K562 (cell line): Measurements from ENCODE around the gene SLMAP. TPM values are rescaled to one million over a fixed set of nuclear protein-coding genes. Genes with fewer than 3 reads are reported as not detected.

ENCODE experiments used
- BRCA1 ChIP-seq, 2 experiments: fragments of 450-650 bp in 1 of 2; sonication (generic) in 1 of 2; formaldehyde crosslinking in 1 of 2; IDR thresholded peaks; 2 replicates each; pipeline versions ENCODE4 v1.5.0 to v1.6.1; 2017 to 2020; ENCODE audit warnings: mild to moderate bottlenecking in 1 of 2, missing genetic modification reagents in 1 of 2
- CC2D1A ChIP-seq: fragments of 450-650 bp; IDR thresholded peaks from 2 replicates; pipeline ENCODE4 v1.6.1; 2017; ENCODE audit warnings: mild to moderate bottlenecking
- CXXC5 ChIP-seq: fragments of 250-450 bp; sonication (Bioruptor Pico); IDR thresholded peaks from 2 replicates; pipeline ENCODE4 v1.8.0; 2022; ENCODE audit warnings: inconsistent platforms, mild to moderate bottlenecking, moderate library complexity
- GABPA ChIP-seq: fragments of 200-800 bp; sonication (Bioruptor generic); conservative IDR thresholded peaks from 2 replicates; pipeline ENCODE4 v1.6.1; 2016; ENCODE audit warnings: low read depth, missing genetic modification characterization, missing compliant biosample characterization
- GABPB2 ChIP-seq: fragments of 250-450 bp; sonication (Bioruptor Pico); conservative IDR thresholded peaks from 2 replicates; pipeline ENCODE4 v1.5.1; 2021; ENCODE audit warnings: mild to moderate bottlenecking
- JUN ChIP-seq, 2 experiments: sonication (generic) in 1 of 2; formaldehyde crosslinking in 1 of 2; IDR thresholded peaks; 2 replicates each; pipeline versions ENCODE4 v1.6.1 to v1.8.0; 2012 to 2022; ENCODE audit warnings: borderline replicate concordance in 2 of 2, mild to moderate bottlenecking in 2 of 2, improper control_type of control experiment in 1 of 2, low read depth in 1 of 2, low read length in 1 of 2, missing genetic modification reagents in 1 of 2
- PHB ChIP-seq: fragments of 250-450 bp; sonication (Bioruptor Pico); IDR thresholded peaks from 2 replicates; pipeline ENCODE4 v1.5.0; 2021
- PHF21A ChIP-seq: fragments of 450-650 bp; IDR thresholded peaks from 2 replicates; pipeline ENCODE4 v1.6.1; 2017; ENCODE audit warnings: low read depth, borderline replicate concordance
- RAD51 ChIP-seq: fragments of 450-650 bp; IDR thresholded peaks from 2 replicates; pipeline ENCODE4 v1.7.1; 2016; ENCODE audit warnings: low read depth, mild to moderate bottlenecking, borderline replicate concordance
- RNF2 ChIP-seq: sonication (generic); IDR thresholded peaks from 2 replicates; pipeline ENCODE4 v1.6.1; 2016
- TBP ChIP-seq: optimal IDR thresholded peaks from 2 replicates; pipeline ENCODE3; 2011; ENCODE audit warnings: low read depth, low read length, improper control_type of control experiment
- TCF3 ChIP-seq: sonication (generic); formaldehyde crosslinking; IDR thresholded peaks from 2 replicates; pipeline ENCODE4 v1.4.0; 2020; ENCODE audit warnings: mild to moderate bottlenecking, missing genetic modification reagents
- TSC22D4 ChIP-seq: fragments of 450-650 bp; IDR thresholded peaks from 2 replicates; pipeline ENCODE4 v1.6.1; 2016; ENCODE audit warnings: missing genetic modification characterization, missing biosample characterization, control low read depth
- WHSC1 ChIP-seq: IDR thresholded peaks from one replicate; pipeline ENCODE4 v1.6.1; 2012; ENCODE audit warnings: low read length, control low read depth, inconsistent platforms
- XRCC3 ChIP-seq: fragments of 450-650 bp; IDR thresholded peaks from 2 replicates; pipeline ENCODE4 v1.6.1; 2017; ENCODE audit warnings: mild to moderate bottlenecking, moderate library complexity
- ZFP36 ChIP-seq: fragments of 150-350 bp; IDR thresholded peaks from 2 replicates; pipeline ENCODE4 v1.6.1; 2018; ENCODE audit warnings: low read length, low read depth; ENCODE audit not compliant: partially characterized antibody
- ZKSCAN8 ChIP-seq: fragments of 200-800 bp; sonication (Bioruptor generic); IDR thresholded peaks from 2 replicates; pipeline ENCODE4 v1.6.1; 2016; ENCODE audit warnings: missing genetic modification characterization, missing compliant biosample characterization
- ZNF384 ChIP-seq: IDR thresholded peaks from 2 replicates; pipeline ENCODE4 v1.6.1; 2012; ENCODE audit warnings: low read depth, low read length, improper control_type of control experiment
- ZNF444 ChIP-seq: fragments of 250-450 bp; sonication (Bioruptor Pico); IDR thresholded peaks from 2 replicates; pipeline ENCODE4 v1.4.0; 2020; ENCODE audit warnings: mild to moderate bottlenecking, moderate library complexity
- ZNF780A ChIP-seq: fragments of 250-450 bp; sonication (Bioruptor Pico); IDR thresholded peaks from 2 replicates; pipeline ENCODE4 v1.5.0; 2021; ENCODE audit warnings: mild to moderate bottlenecking
- ZZZ3 ChIP-seq: fragments of 450-650 bp; IDR thresholded peaks from 2 replicates; pipeline ENCODE4 v1.6.1; 2016; ENCODE audit warnings: antibody characterized with exemption, mild to moderate bottlenecking, moderate library complexity
- polyA plus RNA-seq, 8 experiments: library from polyadenylated mRNA; depleted of rRNA in 4 of 8; stranded (reverse) in 5 of 8; unstranded in 3 of 8; fragments of >200 nt; fragmentation: Nextera tagmentation in 2 of 8; fragmentation: Illumina TruSeq in 1 of 8; extraction: Ambion mirVana in 2 of 8; extraction: Trizol in 1 of 8; gene quantifications; 2 replicates each; pipeline versions ENCODE4 v1.2.1 to v1.2.3, GENCODE V29; 2011 to 2014; ENCODE audit warnings: inconsistent platforms in 1 of 8, missing spikeins in 1 of 8
- total RNA-seq, 7 experiments: library from RNA; depleted of rRNA in 6 of 7; stranded (reverse); fragments of >200 nt in 6 of 7; fragmentation: Illumina TruSeq in 2 of 7; extraction: Trizol in 2 of 7; gene quantifications; 2 replicates each; pipeline versions ENCODE4 v1.2.1 to v1.2.3, GENCODE V29; 2011 to 2021; ENCODE audit warnings: low replicate concordance in 1 of 7
- TF ChIP-seq, protein P1 (sequence below): fragments of 450-650 bp; IDR thresholded peaks from 2 replicates; pipeline ENCODE4 v1.6.1; 2016; ENCODE audit warnings: mild to moderate bottlenecking
- TF ChIP-seq, protein P2 (sequence below), 3 experiments: fragments of 200-800 bp in 1 of 3; fragments of 250-450 bp in 1 of 3; fragments of 450-650 bp in 1 of 3; sonication (Bioruptor Pico) in 1 of 3; sonication (Bioruptor generic) in 1 of 3; formaldehyde crosslinking in 1 of 3; IDR thresholded peaks; 2 replicates each; pipeline versions ENCODE4 v1.6.1 to v1.8.0; 2016 to 2022; ENCODE audit warnings: mild to moderate bottlenecking in 2 of 3, missing genetic modification characterization in 2 of 3, missing compliant biosample characterization in 1 of 3, moderate library complexity in 1 of 3

Gene SLMAP
- total and polyA plus RNA-seq, 9 of the 15 experiments (the other 6 are each of a cell fraction or from before 2014, with no cell fraction given), result 12.1 to 50.7 (median 28.3) TPM

DNA sequence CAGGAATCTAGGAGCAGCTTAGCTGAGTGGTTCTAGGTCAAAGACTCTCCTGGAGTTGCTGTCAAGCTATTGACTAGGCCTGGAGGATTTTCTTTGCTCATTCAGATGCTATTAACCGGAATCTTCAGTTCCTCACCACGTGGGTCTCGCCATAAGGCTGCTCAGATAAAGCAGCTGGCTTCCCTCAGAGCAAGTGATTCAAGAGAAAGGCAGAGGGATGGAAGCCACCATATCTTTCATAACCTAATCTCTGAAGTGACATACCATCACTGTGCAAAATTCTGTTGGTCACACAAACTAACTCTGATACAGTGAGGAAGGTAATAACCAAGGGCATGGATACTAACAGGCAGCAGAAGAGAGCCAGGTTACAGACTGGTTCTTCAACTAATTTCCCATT, 179.4 kb downstream of the SLMAP start (continued):
- TF ChIP-seq, protein P1, sequence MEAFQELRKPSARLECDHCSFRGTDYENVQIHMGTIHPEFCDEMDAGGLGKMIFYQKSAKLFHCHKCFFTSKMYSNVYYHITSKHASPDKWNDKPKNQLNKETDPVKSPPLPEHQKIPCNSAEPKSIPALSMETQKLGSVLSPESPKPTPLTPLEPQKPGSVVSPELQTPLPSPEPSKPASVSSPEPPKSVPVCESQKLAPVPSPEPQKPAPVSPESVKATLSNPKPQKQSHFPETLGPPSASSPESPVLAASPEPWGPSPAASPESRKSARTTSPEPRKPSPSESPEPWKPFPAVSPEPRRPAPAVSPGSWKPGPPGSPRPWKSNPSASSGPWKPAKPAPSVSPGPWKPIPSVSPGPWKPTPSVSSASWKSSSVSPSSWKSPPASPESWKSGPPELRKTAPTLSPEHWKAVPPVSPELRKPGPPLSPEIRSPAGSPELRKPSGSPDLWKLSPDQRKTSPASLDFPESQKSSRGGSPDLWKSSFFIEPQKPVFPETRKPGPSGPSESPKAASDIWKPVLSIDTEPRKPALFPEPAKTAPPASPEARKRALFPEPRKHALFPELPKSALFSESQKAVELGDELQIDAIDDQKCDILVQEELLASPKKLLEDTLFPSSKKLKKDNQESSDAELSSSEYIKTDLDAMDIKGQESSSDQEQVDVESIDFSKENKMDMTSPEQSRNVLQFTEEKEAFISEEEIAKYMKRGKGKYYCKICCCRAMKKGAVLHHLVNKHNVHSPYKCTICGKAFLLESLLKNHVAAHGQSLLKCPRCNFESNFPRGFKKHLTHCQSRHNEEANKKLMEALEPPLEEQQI, result no peak
- no peak for TF ChIP-seq ZKSCAN8
- no peak for TF ChIP-seq BRCA1 (IDR thresholded peaks at IDR 0.05)
- TF ChIP-seq BRCA1 (CRISPR knock-in tag; IDR thresholded peaks at IDR 0.05), result no peak
- no peak for TF ChIP-seq ZNF384
- TF ChIP-seq TSC22D4 (tag), result no peak
- TF ChIP-seq TBP, result peak; percentile 16
- TF ChIP-seq CXXC5 (CRISPR knock-in tag), result no peak
- TF ChIP-seq ZNF780A, result no peak
- TF ChIP-seq, protein P2, sequence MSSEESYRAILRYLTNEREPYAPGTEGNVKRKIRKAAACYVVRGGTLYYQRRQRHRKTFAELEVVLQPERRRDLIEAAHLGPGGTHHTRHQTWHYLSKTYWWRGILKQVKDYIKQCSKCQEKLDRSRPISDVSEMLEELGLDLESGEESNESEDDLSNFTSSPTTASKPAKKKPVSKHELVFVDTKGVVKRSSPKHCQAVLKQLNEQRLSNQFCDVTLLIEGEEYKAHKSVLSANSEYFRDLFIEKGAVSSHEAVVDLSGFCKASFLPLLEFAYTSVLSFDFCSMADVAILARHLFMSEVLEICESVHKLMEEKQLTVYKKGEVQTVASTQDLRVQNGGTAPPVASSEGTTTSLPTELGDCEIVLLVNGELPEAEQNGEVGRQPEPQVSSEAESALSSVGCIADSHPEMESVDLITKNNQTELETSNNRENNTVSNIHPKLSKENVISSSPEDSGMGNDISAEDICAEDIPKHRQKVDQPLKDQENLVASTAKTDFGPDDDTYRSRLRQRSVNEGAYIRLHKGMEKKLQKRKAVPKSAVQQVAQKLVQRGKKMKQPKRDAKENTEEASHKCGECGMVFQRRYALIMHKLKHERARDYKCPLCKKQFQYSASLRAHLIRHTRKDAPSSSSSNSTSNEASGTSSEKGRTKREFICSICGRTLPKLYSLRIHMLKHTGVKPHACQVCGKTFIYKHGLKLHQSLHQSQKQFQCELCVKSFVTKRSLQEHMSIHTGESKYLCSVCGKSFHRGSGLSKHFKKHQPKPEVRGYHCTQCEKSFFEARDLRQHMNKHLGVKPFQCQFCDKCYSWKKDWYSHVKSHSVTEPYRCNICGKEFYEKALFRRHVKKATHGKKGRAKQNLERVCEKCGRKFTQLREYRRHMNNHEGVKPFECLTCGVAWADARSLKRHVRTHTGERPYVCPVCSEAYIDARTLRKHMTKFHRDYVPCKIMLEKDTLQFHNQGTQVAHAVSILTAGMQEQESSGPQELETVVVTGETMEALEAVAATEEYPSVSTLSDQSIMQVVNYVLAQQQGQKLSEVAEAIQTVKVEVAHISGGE (CRISPR knock-in tag; IDR thresholded peaks at IDR 0.05), result peak in 1 of 3 experiments; percentile 44; a peak in 1 of 6 replicates
- TF ChIP-seq GABPA (tag), result no peak
- TF ChIP-seq PHF21A, result no peak
- no peak for TF ChIP-seq CC2D1A
- TF ChIP-seq ZZZ3, result no peak
- TF ChIP-seq ZFP36, result no peak
- peak; percentile 72; the same call in 1 of the 2 replicates for TF ChIP-seq RAD51
- TF ChIP-seq JUN (IDR thresholded peaks at IDR 0.05; ENCODE audit: borderline replicate concordance, low read depth, low read length), result no peak; the same call in 1 of the 2 replicates
- no peak for TF ChIP-seq JUN (CRISPR knock-in tag; IDR thresholded peaks at IDR 0.05; ENCODE audit: borderline replicate concordance)
- TF ChIP-seq GABPB2 (CRISPR knock-in tag), result no peak
- no peak for TF ChIP-seq ZNF444
- TF ChIP-seq TCF3, result peak; percentile 93
- no peak for TF ChIP-seq RNF2
- no peak for TF ChIP-seq WHSC1
- TF ChIP-seq PHB, result no peak
- TF ChIP-seq XRCC3, result no peak
